Measurements from ENCODE around the gene CDADC1. TPM values are rescaled to one million over a fixed set of nuclear protein-coding genes. Genes with fewer than 3 reads are reported as not detected.

Gene CDADC1
- total RNA-seq, 1 donor from 2014 or later: 9.2 TPM

DNA sequence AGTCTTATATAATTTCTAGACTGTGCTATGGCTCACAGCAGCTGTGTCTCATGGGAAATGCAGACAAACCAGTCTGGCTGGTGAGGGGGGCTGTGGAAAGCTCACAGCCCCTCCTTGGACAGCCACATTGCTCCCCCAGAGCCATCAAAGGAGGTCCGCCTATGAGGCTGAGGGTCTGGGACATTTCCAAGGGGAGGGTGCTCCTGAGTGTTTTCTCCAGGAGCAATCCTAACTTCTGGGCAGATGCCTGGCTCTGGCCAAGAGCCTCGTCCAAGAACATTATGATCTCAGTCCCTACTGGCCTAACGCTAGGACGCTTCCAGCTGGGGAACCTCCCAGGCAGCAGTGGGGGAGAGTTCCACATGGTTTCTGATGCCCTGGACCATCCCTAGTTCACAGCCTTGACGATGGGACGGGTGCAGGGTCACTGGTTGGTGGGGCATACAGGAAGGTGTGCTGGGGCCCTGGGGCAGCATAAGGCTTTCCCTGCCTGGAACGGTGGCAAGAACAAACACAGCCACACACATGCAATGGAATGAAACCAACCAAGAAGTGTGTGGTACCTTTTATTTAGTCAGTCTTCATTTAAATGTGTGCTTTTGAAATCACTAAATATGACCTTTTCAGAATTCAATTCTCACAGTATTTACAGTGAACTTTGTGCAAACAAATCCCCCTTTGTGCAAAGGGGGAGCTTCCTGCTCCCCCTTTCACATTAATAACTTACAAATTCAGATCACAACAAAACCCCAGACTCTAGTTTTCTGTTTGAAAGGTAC, 60.6 kb downstream of the CDADC1 start:
- DNase-seq (ENCODE audit: low spot score in 2 of 2, unreplicated experiment in 2 of 2): no peak
- H3K9me3 Mint-ChIP-seq: no peaks in the 10 kb centered on the region

DNA sequence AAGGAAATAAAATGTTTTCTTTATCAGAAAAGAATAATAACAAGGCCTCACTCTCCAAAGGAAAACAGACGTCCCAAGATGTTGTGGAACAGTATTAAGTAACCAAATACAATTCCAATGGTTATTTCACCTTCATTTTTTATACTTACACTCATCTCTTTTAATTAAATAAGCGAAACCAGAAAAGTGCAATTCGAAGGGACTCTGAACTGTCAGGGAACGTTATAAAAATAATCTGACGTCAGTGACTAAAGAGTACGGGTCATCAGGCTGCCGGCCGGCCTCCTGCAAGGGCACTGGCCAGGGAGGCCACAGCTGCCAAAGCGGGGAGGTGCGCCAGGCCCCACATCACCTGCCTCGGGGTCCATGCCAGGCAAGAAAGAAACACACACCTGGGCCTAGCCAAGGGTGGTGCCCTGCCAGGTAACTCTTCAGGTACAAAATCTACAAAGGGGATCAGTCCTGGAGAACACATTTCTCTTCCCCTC, 61.2 kb downstream of the CDADC1 start:
- peaks cover 25% of the 10 kb centered on the region for H3K4me1 Mint-ChIP-seq
- peak overlapping the region; percentile 83 for H3K27ac Mint-ChIP-seq
- H3K36me3 Mint-ChIP-seq: peaks cover 11% of the 10 kb centered on the region
- no peaks in the 10 kb centered on the region for H3K9me3 Mint-ChIP-seq
- DNase-seq (ENCODE audit: low spot score in 2 of 2, unreplicated experiment in 2 of 2): no peak
- TF ChIP-seq, protein P1, sequence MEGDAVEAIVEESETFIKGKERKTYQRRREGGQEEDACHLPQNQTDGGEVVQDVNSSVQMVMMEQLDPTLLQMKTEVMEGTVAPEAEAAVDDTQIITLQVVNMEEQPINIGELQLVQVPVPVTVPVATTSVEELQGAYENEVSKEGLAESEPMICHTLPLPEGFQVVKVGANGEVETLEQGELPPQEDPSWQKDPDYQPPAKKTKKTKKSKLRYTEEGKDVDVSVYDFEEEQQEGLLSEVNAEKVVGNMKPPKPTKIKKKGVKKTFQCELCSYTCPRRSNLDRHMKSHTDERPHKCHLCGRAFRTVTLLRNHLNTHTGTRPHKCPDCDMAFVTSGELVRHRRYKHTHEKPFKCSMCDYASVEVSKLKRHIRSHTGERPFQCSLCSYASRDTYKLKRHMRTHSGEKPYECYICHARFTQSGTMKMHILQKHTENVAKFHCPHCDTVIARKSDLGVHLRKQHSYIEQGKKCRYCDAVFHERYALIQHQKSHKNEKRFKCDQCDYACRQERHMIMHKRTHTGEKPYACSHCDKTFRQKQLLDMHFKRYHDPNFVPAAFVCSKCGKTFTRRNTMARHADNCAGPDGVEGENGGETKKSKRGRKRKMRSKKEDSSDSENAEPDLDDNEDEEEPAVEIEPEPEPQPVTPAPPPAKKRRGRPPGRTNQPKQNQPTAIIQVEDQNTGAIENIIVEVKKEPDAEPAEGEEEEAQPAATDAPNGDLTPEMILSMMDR (IDR thresholded peaks at IDR 0.05; ENCODE audit: unreplicated experiment): no peak
- H3K27me3 Mint-ChIP-seq (ENCODE audit: low read depth): no peaks in the 10 kb centered on the region
- no peak overlapping the region for H3K4me3 Mint-ChIP-seq

More for the DNA sequence above, 60.6 kb downstream of the CDADC1 start:
- Mint-ChIP-seq H3K27ac (peak overlapping the region; percentile 83), H3K27me3 (ENCODE audit: low read depth) (peaks cover 3% of the 10 kb centered on the region), H3K4me3 (no peak overlapping the region), H3K4me1 (peaks cover 22% of the 10 kb centered on the region), H3K36me3 (peaks cover 11% of the 10 kb centered on the region)
- TF ChIP-seq, protein P1 (IDR thresholded peaks at IDR 0.05; ENCODE audit: unreplicated experiment): no peak

DNA sequence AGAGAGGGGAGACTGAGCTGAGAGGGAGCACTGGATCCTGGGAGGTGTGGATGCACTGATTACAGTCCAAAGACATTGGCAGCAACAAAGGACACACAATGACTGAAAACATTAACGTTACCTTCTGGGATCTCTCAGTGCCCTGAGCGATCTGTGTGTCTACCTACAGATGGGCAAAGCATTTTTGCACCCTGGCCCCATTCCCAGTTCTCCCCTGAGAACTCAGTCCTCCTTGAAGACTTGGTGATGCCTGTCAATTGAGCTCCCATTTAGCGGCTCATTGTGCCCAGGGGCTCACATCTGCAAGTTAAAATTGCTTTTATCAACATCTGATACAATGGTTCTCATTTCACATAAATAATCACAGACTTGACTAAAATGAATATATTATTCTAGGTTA, 62.5 kb downstream of the CDADC1 start:
- H3K36me3 Mint-ChIP-seq: peaks cover 11% of the 10 kb centered on the region
- no peaks in the 10 kb centered on the region for H3K27me3 Mint-ChIP-seq (ENCODE audit: low read depth)
- TF ChIP-seq, protein P1 (IDR thresholded peaks at IDR 0.05; ENCODE audit: unreplicated experiment): no peak
- no peak overlapping the region for H3K4me3 Mint-ChIP-seq
- no peak overlapping the region for H3K27ac Mint-ChIP-seq
- peaks cover 25% of the 10 kb centered on the region for H3K4me1 Mint-ChIP-seq
- H3K9me3 Mint-ChIP-seq: no peaks in the 10 kb centered on the region
- DNase-seq (ENCODE audit: low spot score in 2 of 2, unreplicated experiment in 2 of 2): no peak

DNA sequence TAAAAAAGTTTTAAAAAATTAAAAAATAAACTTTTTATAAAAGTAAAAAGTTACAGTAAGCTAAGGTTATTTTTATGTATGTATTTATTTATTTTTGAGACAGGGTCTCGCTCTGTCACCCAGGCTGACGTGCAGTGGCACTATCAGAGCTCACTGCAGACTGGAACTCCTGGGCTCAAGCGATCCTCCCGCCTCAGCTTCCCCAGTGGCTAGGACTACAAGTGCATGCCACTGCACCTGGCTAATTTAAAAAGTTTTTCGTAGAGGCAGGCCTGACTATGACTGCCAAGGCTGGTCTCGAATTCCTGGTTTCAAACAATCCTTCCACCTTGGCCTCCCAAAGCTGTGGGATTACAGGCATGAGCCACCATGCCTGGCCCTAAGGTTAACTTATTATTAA, 64.1 kb downstream of the CDADC1 start:
- TF ChIP-seq, protein P1 (IDR thresholded peaks at IDR 0.05; ENCODE audit: unreplicated experiment): no peak
- no peak for DNase-seq (ENCODE audit: low spot score in 2 of 2, unreplicated experiment in 2 of 2)
- no peak overlapping the region for H3K27ac Mint-ChIP-seq
- H3K27me3 Mint-ChIP-seq (ENCODE audit: low read depth): no peaks in the 10 kb centered on the region
- no peaks in the 10 kb centered on the region for H3K9me3 Mint-ChIP-seq
- no peak overlapping the region for H3K4me3 Mint-ChIP-seq
- H3K4me1 Mint-ChIP-seq: peaks cover 25% of the 10 kb centered on the region
- H3K36me3 Mint-ChIP-seq: peaks cover 14% of the 10 kb centered on the region

DNA sequence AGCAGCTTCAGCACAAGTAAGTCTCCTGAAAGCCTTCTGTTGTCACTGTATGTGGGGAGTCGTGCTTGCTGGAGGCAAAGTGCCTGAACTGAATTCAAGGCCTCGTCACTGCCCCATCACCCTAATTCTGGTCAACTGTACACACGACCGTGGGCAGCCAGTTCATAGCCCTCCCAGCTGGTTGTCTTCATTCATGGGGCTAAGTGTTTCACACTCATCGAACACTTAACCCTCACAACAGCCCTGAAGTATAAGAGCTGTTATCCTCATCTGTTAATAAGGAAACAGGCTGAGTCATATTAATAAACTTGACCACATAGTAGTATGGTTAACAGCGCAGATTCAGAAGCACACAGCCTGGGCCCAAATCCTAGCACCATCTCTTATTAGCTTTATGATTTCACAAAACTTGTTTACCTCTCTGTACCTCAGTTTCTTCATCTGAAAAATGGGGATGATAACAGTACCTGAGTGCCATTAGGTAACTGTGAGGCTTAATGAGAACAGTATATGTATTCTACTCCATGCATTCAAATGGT, 66.7 kb downstream of the CDADC1 start:
- peaks cover 20% of the 10 kb centered on the region for H3K36me3 Mint-ChIP-seq
- H3K27me3 Mint-ChIP-seq (ENCODE audit: low read depth): no peaks in the 10 kb centered on the region

More for the DNA sequence above, 66.7 kb downstream of the CDADC1 start:
- no peak for DNase-seq (ENCODE audit: low spot score in 2 of 2, unreplicated experiment in 2 of 2)
- TF ChIP-seq, protein P1 (IDR thresholded peaks at IDR 0.05; ENCODE audit: unreplicated experiment): no peak
- Mint-ChIP-seq H3K9me3 (no peaks in the 10 kb centered on the region), H3K4me3 (no peak overlapping the region), H3K27ac (peak overlapping the region; percentile 66), H3K4me1 (peaks cover 3% of the 10 kb centered on the region)
